Fibroblast of pulmonary artery (primary cell): ENCODE data around the gene ERICH6B.

ENCODE experiments used
- DNase-seq: peaks from one replicate; pipeline ENCODE4 v3.0.0-alpha.2; 2010; ENCODE audit warnings: low read depth
- H3K4me3 ChIP-seq: replicated peaks from 2 replicates; pipeline ENCODE4 v1.5.1; 2011; ENCODE audit warnings: low read depth, mild to moderate bottlenecking, control low read depth, low read length, moderate library complexity
- TF ChIP-seq, protein P1 (sequence below): IDR thresholded peaks from 2 replicates; pipeline ENCODE4 v1.5.1; 2011; ENCODE audit warnings: mild to moderate bottlenecking, control low read depth, low read length, inconsistent platforms; ENCODE audit errors: missing control alignments

The ERICH6B gene

DNA sequence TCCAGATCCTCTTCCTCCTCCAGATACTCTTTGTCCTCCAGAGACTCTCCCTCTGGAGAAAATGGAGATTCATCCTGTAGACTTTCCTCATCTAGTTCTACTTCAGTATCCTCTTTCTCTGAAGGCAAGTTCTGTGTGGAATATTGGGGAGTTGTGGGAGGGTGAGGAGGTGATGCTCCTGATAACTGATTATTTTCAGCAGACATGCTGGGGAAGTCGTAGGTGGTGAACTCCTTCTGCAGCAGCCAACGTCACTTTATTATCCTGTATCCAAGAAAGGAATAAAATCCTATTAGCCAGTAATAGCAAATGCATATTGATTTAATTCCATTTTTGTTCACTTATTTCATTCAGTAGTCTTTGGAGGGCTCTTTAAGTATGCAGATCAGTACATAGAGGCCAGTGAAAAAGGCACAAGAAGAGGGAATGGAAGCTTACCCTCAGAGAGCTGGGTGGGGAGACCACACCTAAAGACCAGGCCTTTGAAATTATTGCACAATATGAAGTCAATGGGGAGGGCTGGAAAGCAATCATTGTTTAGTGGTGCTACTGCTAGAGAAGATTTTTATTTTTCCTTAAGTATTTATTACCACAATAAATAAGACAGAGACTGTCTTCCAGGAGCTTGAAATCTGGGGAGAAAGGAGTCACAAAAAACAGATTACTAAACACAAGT, 18.6 kb downstream of the ERICH6B start:
- no peak for DNase-seq
- TF ChIP-seq, protein P1, sequence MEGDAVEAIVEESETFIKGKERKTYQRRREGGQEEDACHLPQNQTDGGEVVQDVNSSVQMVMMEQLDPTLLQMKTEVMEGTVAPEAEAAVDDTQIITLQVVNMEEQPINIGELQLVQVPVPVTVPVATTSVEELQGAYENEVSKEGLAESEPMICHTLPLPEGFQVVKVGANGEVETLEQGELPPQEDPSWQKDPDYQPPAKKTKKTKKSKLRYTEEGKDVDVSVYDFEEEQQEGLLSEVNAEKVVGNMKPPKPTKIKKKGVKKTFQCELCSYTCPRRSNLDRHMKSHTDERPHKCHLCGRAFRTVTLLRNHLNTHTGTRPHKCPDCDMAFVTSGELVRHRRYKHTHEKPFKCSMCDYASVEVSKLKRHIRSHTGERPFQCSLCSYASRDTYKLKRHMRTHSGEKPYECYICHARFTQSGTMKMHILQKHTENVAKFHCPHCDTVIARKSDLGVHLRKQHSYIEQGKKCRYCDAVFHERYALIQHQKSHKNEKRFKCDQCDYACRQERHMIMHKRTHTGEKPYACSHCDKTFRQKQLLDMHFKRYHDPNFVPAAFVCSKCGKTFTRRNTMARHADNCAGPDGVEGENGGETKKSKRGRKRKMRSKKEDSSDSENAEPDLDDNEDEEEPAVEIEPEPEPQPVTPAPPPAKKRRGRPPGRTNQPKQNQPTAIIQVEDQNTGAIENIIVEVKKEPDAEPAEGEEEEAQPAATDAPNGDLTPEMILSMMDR: no peak

DNA sequence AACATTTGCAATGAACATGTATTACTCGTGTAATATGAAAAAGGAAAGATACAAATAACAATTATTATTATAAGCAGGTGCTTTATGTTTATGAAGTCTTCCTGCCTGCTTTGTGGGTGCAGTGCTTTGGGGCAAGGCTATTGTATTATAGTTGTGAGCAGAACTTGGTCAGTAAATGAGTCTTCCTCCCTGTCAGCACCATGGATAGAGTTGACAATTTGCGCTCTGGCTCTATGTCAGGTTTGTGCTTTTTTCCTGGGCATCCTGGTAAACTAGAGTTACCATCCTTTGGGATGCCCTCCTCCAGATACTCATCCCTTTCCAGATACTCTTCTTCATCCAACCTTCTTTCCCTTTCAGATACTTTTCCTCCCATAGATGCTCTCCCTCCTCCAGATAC, 19.6 kb downstream of the ERICH6B start:
- DNase-seq: peak; percentile 13
- TF ChIP-seq, protein P1: no peak
- no peak overlapping the region for H3K4me3 ChIP-seq

More for the DNA sequence above, 18.6 kb downstream of the ERICH6B start:
- H3K4me3 ChIP-seq: no peak overlapping the region

DNA sequence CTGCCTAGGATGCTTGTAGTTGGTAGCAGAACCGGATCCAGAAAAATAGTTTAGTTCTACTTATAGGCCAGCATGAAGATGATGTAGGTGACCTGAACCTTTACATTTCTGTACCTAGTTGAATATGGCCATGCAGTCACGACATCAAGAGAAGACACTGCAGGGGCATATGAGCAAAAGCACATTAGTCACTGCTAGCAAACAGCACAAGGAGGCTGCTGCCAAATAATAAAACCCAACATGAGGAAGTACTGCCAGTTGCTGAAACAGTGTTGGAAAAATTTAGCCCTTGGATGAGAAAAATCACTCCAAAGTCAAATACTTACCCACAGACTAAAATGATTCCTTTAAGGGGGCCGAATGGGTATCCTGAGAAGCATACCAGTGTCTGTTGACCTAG, 20.8 kb downstream of the ERICH6B start:
- no peak for DNase-seq
- no peak overlapping the region for H3K4me3 ChIP-seq
- TF ChIP-seq, protein P1: no peak

DNA sequence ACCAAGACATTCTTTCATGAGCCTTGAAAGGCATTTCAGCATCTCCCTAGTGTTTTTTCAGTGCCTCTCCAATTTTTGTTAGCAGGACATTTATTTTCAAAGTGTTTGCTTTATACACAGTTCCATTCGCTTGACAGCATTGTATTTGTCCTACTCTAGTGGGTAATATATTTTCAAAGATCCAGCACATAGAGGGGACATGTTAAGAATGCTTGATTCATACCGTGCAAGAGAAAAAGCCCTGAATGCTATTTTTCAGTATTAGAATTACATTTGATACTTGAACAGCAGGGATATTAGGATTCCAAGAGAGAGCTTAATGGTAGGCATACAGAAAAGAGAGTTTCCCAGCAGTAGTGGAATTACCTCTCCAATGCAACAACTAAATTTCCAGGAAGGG, 21.3 kb downstream of the ERICH6B start:
- DNase-seq: no peak
- TF ChIP-seq, protein P1: no peak
- H3K4me3 ChIP-seq: no peak overlapping the region

DNA sequence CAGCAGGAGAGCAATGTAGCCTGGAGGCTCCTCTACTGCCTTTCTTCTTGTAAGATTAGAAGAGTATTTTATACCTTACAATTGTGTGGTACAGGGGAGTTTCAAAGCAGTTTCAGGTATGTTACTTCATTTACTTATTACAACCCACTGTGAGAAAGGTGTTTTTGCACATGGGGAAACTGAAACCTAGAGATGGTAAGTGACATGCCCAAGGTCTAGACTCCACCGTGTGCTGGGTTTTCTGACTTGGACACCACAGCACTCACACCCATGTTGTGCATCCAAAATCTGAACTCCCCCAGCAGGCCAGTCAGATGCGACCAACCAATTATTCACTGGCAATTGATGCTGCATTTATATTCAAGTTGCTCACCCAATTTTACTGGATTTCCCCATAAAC, 22.8 kb downstream of the ERICH6B start:
- TF ChIP-seq, protein P1: no peak
- H3K4me3 ChIP-seq: no peak overlapping the region
- DNase-seq: no peak

DNA sequence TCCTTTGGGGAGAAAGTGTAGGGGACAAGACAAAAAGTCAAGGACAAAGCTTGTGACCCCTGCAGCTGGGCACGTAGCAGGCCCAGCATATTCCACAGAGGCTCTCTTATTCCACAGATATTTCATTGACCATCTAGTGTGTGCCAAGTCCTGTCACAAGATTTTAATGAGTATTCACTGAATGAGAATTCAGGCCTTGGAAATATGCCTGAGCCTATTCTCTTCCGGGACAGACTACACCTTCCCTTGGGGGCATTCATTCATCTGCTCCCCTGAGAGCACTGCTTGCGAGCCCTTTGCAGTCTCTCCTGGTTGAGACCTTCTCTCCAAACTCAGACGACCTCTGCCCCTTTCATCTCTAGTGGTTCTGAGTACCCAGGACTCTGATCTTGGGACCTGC, 25.5 kb downstream of the ERICH6B start:
- DNase-seq: no peak
- TF ChIP-seq, protein P1: no peak
- no peak overlapping the region for H3K4me3 ChIP-seq

DNA sequence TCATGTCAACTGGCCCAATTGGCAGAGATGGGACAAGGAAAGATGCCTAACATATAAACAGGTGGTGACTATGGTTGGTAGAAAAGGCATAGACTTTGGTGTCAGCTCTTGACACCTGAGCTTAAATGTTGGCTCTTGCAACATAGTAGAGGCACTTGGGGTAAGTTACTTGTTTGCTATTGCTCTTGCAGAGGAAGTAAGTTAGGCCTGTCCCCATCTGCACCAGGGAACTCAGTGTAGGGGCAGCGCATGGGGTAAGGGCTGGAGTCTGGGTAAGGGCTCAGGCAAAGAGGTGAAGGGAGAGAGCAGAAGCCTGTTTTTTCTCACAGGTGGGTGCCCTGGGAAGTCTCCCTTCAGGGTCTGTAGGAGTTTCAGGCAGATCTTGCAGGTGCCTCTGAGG, 27.6 kb downstream of the ERICH6B start:
- no peak for DNase-seq
- H3K4me3 ChIP-seq: no peak overlapping the region
- TF ChIP-seq, protein P1: no peak
